DLD1 (cell line): ENCODE measurements around the gene KCNQ2.

ENCODE experiments used
- in situ Hi-C: cut with HindIII; loops from 2 replicates; pipeline ENCODE4 v1.10.0; 2017; ENCODE audit warnings: low sequenced_read_pairs

Gene KCNQ2

GRCh38 chr20:63491078-63491477 is 18.6 kb upstream of the KCNQ2 start:
- in situ Hi-C loops, result no loop called here

- in situ Hi-C loops, result no loop called here
Measured at GRCh38 chr20:63490416-63490815, 18.0 kb upstream of the KCNQ2 start.

GRCh38 chr20:63488315-63489251 is 16.1 kb upstream of the KCNQ2 start:
- in situ Hi-C loops, result no loop called here

- in situ Hi-C loops, result no loop called here
Measured at GRCh38 chr20:63487781-63488241, 15.4 kb upstream of the KCNQ2 start.

- in situ Hi-C loops, result no loop called here
Measured at GRCh38 chr20:63487116-63487764, 14.8 kb upstream of the KCNQ2 start.

- in situ Hi-C loops, result no loop called here
Measured at GRCh38 chr20:63486300-63486855, 13.9 kb upstream of the KCNQ2 start.

- in situ Hi-C loops, result no loop called here
Measured at GRCh38 chr20:63484651-63485403, 12.4 kb upstream of the KCNQ2 start.

- in situ Hi-C loops, result no loop called here
Measured at GRCh38 chr20:63484236-63484635, 11.8 kb upstream of the KCNQ2 start.

GRCh38 chr20:63483834-63484233 is 11.4 kb upstream of the KCNQ2 start:
- in situ Hi-C loops, result no loop called here

- in situ Hi-C loops, result no loop called here
Measured at GRCh38 chr20:63482021-63482587, 9.6 kb upstream of the KCNQ2 start.

- in situ Hi-C loops, result no loop called here
Measured at GRCh38 chr20:63481503-63481902, 9.0 kb upstream of the KCNQ2 start.

- in situ Hi-C loops, result loop anchor here (10.0 kb wide), 1 partner anchor 85 kb away; no protein-coding TSS in a partner anchor
Measured at GRCh38 chr20:63479695-63480419, 7.4 kb upstream of the KCNQ2 start.

- in situ Hi-C loops, result loop anchor here (10.0 kb wide), 1 partner anchor 84 kb away; no protein-coding TSS in a partner anchor
Measured at GRCh38 chr20:63478346-63479302, 6.2 kb upstream of the KCNQ2 start.

GRCh38 chr20:63477944-63478343 is 5.5 kb upstream of the KCNQ2 start:
- in situ Hi-C loops, result loop anchor here (10.0 kb wide), 1 partner anchor 83 kb away; no protein-coding TSS in a partner anchor

GRCh38 chr20:63477061-63477616 is 4.7 kb upstream of the KCNQ2 start:
- in situ Hi-C loops, result loop anchor here (10.0 kb wide), 1 partner anchor 82 kb away; no protein-coding TSS in a partner anchor

GRCh38 chr20:63475209-63475608 is 2.8 kb upstream of the KCNQ2 start:
- in situ Hi-C loops, result loop anchor here (10.0 kb wide), 1 partner anchor 80 kb away; no protein-coding TSS in a partner anchor

- in situ Hi-C loops, result loop anchor here (10.0 kb wide), 1 partner anchor 79 kb away; no protein-coding TSS in a partner anchor
Measured at GRCh38 chr20:63473555-63474449, 1.3 kb upstream of the KCNQ2 start.
